Measurements from ENCODE around the gene ECM1. TPM values are rescaled to one million over a fixed set of nuclear protein-coding genes. Genes with fewer than 3 reads are reported as not detected.

ECM1 gene
- total and polyA plus RNA-seq, 2 of the 8 experiments (the other 6 are each of a cell fraction or from before 2014, with no cell fraction given): 0.95 to 0.98 TPM

GRCh38 chr1:150551051-150551783 is 43.3 kb downstream of the ECM1 start:
- Histone ChIP-seq H2AK5ac (ENCODE audit: low read depth, low read length) (no peak overlapping the region), H3K4ac (replicated peaks; ENCODE audit: insufficient read length, low read depth, low read length) (no peak overlapping the region), H3K18ac (ENCODE audit: extremely low read depth, low read length) (no peak overlapping the region), H3K9me3 (ENCODE audit: insufficient read depth in 2 of 2, low read depth in 1 of 2, low read length in 1 of 2) (no peaks in the 10 kb centered on the region), H3K27ac (ENCODE audit: low read depth, low read length) (no peak overlapping the region), H3K56ac (replicated peaks; ENCODE audit: insufficient read length, low read depth, low read length) (no peak overlapping the region), H2BK5ac (ENCODE audit: low read depth, low read length) (no peak overlapping the region), H3K27me3 (replicated peaks in 1 of 4; ENCODE audit: control insufficient read depth in 3 of 4, extremely low read depth in 1 of 4, insufficient read depth in 3 of 4, low read length in 3 of 4) (peaks cover 0 to 19% (median 10%) of the 10 kb centered on the region in 4 experiments; a peak in 5 of 7 replicates), H4K8ac (ENCODE audit: extremely low read depth, insufficient read depth, low read length) (no peak overlapping the region), H3K36me3 (ENCODE audit: control insufficient read depth in 2 of 4, insufficient read depth in 4 of 4, low read length in 3 of 4) (peaks cover 0 to 4% (median 2%) of the 10 kb centered on the region in 4 experiments; a peak in 2 of 8 replicates), H2BK15ac (ENCODE audit: low read length) (no peak overlapping the region), H3K23me2 (ENCODE audit: low read depth, low read length) (peaks cover 5% of the 10 kb centered on the region; the same call in 1 of the 2 replicates), H4K91ac (replicated peaks; ENCODE audit: insufficient read length, low read length) (no peak overlapping the region), H3K4me2 (ENCODE audit: insufficient read depth in 1 of 2, low read depth in 2 of 2, low read length in 2 of 2) (no peak overlapping the region), H4K5ac (ENCODE audit: insufficient read length, low read depth, low read length) (no peak overlapping the region), H2BK20ac (ENCODE audit: low read length) (0 out of 2 replicates have a peak overlapping the region, but pooled peaks have one; percentile 32), H3K4me3 (ENCODE audit: extremely low read depth in 1 of 4, insufficient read depth in 2 of 4, low read depth in 3 of 4, low read length in 4 of 4) (no peak overlapping the region), H3K14ac (ENCODE audit: insufficient read length) (no peak overlapping the region), H3K9ac (replicated peaks in 1 of 4; ENCODE audit: extremely low read depth in 1 of 4, low read depth in 3 of 4, low read length in 3 of 4) (no peak overlapping the region), H3K79me2 (ENCODE audit: control insufficient read depth in 1 of 2, insufficient read depth in 2 of 2, low read length in 2 of 2) (no peaks in the 10 kb centered on the region), H3K23ac (ENCODE audit: insufficient read length) (no peak overlapping the region), H2AFZ (ENCODE audit: low read length) (no peak overlapping the region), H3K4me1 (replicated peaks in 1 of 4; ENCODE audit: control insufficient read depth in 3 of 4, insufficient read depth in 4 of 4, low read length in 3 of 4) (peaks cover 2 to 21% (median 12%) of the 10 kb centered on the region in 4 experiments), H2BK12ac (ENCODE audit: low read depth, low read length) (no peak overlapping the region), H4K20me1 (replicated peaks in 1 of 2; ENCODE audit: control insufficient read depth in 1 of 2, insufficient read depth in 2 of 2, low read length in 2 of 2) (peaks cover 1 to 4% of the 10 kb centered on the region in 2 experiments), H2BK120ac (replicated peaks; ENCODE audit: low read depth, low read length) (no peak overlapping the region), H3K79me1 (ENCODE audit: low read depth, low read length) (0 out of 2 replicates have a peak, but pooled peaks cover 3% of the 10 kb centered on the region)
- FAIRE-seq (no peak), DNase-seq (ENCODE audit: low read depth in 1 of 2, low spot score in 2 of 2) (no peak)
- 91% methylated on average over 11 of the region's 11 CpGs; no CpG with 5 or more reads in 1 of the 2 experiments for WGBS, 2 experiments (ENCODE audit: extremely low coverage in 1 of 2, insufficient coverage in 1 of 2, insufficient read length in 1 of 2, insufficient replicate concordance in 2 of 2, low coverage in 1 of 2, low lambda C conversion rate in 2 of 2, missing lambda C conversion rate in 1 of 2)
- ChIA-PET CTCF (ENCODE audit: partially characterized antibody) (interaction anchor here (0.7 to 6.3 kb wide), 7 partner anchors 9 to 297 kb away, joined by 3 to 65 read pairs (median 4); no protein-coding TSS in a partner anchor), POLR2A (ENCODE audit: partially characterized antibody) (interaction anchor here (1.2 to 43.7 kb wide), 6 partner anchors 10 to 187 kb away, joined by 3 to 1380 read pairs (median 59); partner anchors contain the start of genes ENSA, MCL1 and RPRD2)
- TF ChIP-seq RNF2 (IDR thresholded peaks at IDR 0.05; ENCODE audit: borderline replicate concordance, low read depth, low read length, missing control alignments, poor library complexity, severe bottlenecking): no peak
- TF ChIP-seq GTF2F1 (IDR thresholded peaks at IDR 0.05; ENCODE audit: borderline replicate concordance, low read depth, low read length): no peak
- TF ChIP-seq CTCF (IDR thresholded peaks at IDR 0.05; ENCODE audit: control extremely low read depth in 1 of 3, insufficient read depth in 1 of 3, low read depth in 1 of 3, low read length in 3 of 3): no peak
- no peak for TF ChIP-seq PHF8 (conservative IDR thresholded peaks at IDR 0.05; ENCODE audit: low read depth, low read length)
- TF ChIP-seq FOSL1 (IDR thresholded peaks at IDR 0.05; ENCODE audit: insufficient read depth, low read depth, low read length): no peak
- TF ChIP-seq SIX5 (IDR thresholded peaks at IDR 0.05; ENCODE audit: low read depth, low read length): no peak
- TF ChIP-seq POLR2A (IDR thresholded peaks at IDR 0.05; ENCODE audit: control extremely low read depth in 1 of 2, low read depth in 2 of 2, low read length in 2 of 2): no peak; a peak in 1 of 3 replicates
- TF ChIP-seq RXRA (IDR thresholded peaks at IDR 0.05; ENCODE audit: insufficient read depth, low read depth, low read length): no peak
- TF ChIP-seq SUZ12 (IDR thresholded peaks at IDR 0.05; ENCODE audit: low read length): no peak
